Activated B cell treated with CpG ODN at 0.5 μM for 24 hours (primary cell): ENCODE data around the gene F2R. TPM values are rescaled to one million over a fixed set of nuclear protein-coding genes. Genes with fewer than 3 reads are reported as not detected.
"Not testable (repeated sequence)": the region's sequence is repeated elsewhere in the genome, so short reads cannot be mapped to it uniquely, and the experiment has no call there.

Experiments
- ATAC-seq: fragments of 200-7000 bp; cut with Tn5 transposase; one replicate; pipeline ENCODE4 v1.10.0; 2021; ENCODE audit warnings: low read depth, mild to moderate bottlenecking, moderate library complexity
- CTCF ChIA-PET: fragments of 350-600 bp; sonication (Branson Sonifier 250); formaldehyde crosslinking; loops from one replicate; lab custom pipeline; 2021; ENCODE audit warnings: antibody characterized with exemption; lab: Charles Lee
- POLR2A ChIA-PET: fragments of 350-600 bp; sonication (Branson Sonifier 250); formaldehyde crosslinking; loops from one replicate; lab custom pipeline; 2021; ENCODE audit warnings: antibody characterized with exemption; lab: Charles Lee
- DNase-seq: peaks from one replicate; pipeline ENCODE4 v3.0.0; 2022
- H3K27ac Mint-ChIP-seq: one replicate; pipeline ENCODE4 v1.8.0; 2020; ENCODE audit warnings: mixed read lengths
- H3K27me3 Mint-ChIP-seq: one replicate; pipeline ENCODE4 v1.8.0; 2021; ENCODE audit warnings: mixed read lengths
- H3K36me3 Mint-ChIP-seq: one replicate; pipeline ENCODE4 v1.8.0; 2021; ENCODE audit warnings: low read depth, mixed read lengths
- H3K4me1 Mint-ChIP-seq: one replicate; pipeline ENCODE4 v1.8.0; 2021; ENCODE audit warnings: mixed read lengths
- H3K4me3 Mint-ChIP-seq: one replicate; pipeline ENCODE4 v1.8.0; 2020; ENCODE audit warnings: mild to moderate bottlenecking, mixed read lengths
- H3K9me3 Mint-ChIP-seq: one replicate; pipeline ENCODE4 v1.8.0; 2020; ENCODE audit warnings: mixed read lengths
- CTCF ChIP-seq: fragments of 200-600 bp; IDR thresholded peaks from one replicate; pipeline ENCODE4 v1.8.0; 2022; ENCODE audit warnings: antibody characterized with exemption, mild to moderate bottlenecking
- intact Hi-C: fragments of 100-400 bp; cut with micrococcal nuclease; formaldehyde crosslinking; loops from one replicate; pipeline ENCODE4 v1.15.1; 2024
- total RNA-seq: library from RNA; stranded (reverse); gene quantifications from 2 replicates; pipeline ENCODE4 v1.2.3, GENCODE V29; 2022

Gene F2R
- total RNA-seq, 1 donor from 2014 or later = 0.18 TPM

DNA sequence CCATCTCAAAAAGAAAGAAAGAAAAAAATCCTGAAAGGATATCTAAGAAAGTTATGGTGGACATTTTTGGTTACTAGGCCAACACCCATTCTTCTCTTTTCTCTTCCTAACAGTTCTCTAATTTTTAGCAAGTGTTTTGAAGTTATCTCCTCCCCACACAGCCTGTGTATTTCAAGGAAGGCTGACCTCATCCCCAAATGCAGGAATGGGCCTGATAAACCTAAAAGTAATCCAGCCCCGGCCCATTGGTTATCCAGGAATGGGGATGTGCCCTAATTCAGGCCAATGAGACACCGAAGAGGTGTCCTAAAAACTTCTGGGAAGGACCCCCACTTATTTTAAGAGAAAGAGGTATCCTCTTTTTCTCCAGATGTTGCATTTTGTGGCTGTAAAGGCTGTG is 46.6 kb downstream of the F2R start:
- peaks cover 5% of the 10 kb centered on the region for H3K27me3 Mint-ChIP-seq
- ChIA-PET CTCF (no interaction called here), POLR2A (no interaction called here)
- H3K36me3 Mint-ChIP-seq = no peaks in the 10 kb centered on the region
- intact Hi-C loops = no loop called here
- no peak for TF ChIP-seq CTCF
- DNase-seq = no peak
- H3K9me3 Mint-ChIP-seq = no peaks in the 10 kb centered on the region
- no peak for ATAC-seq
- H3K27ac Mint-ChIP-seq = no peak overlapping the region
- H3K4me3 Mint-ChIP-seq = no peak overlapping the region
- H3K4me1 Mint-ChIP-seq = no peaks in the 10 kb centered on the region

DNA sequence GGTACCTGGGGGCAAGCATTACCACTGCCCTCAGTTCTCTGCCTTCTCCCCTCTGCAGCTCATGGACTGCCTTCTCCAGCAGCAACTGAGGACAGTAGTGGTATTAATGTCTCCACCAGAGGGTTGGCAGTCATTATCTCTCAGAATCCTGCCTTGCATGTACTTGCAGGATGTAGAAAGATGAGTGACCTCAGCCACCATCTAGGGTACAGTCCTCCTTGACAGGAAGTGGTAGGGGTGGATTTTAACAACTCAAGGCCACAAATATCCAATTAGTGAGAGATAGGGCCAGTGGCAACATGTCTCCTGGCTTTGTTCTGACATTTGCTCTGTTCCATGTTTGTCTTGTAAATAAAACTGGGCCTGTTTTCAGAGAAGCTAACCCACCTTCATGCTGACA is 47.2 kb downstream of the F2R start:
- H3K4me1 Mint-ChIP-seq = no peaks in the 10 kb centered on the region
- CTCF ChIA-PET = no interaction called here
- intact Hi-C loops = no loop called here
- ATAC-seq (no peak), DNase-seq (no peak)
- H3K27me3 Mint-ChIP-seq = peaks cover 5% of the 10 kb centered on the region
- no peak overlapping the region for H3K27ac Mint-ChIP-seq
- no peak for TF ChIP-seq CTCF
- POLR2A ChIA-PET = no interaction called here
- H3K9me3 Mint-ChIP-seq = no peaks in the 10 kb centered on the region
- H3K4me3 Mint-ChIP-seq = no peak overlapping the region
- no peaks in the 10 kb centered on the region for H3K36me3 Mint-ChIP-seq

GRCh38 chr5:76764374-76764773 is 48.4 kb downstream of the F2R start:
- peaks cover 5% of the 10 kb centered on the region for H3K27me3 Mint-ChIP-seq
- CTCF ChIA-PET = interaction anchor here (1.2 kb wide), 1 partner anchor 11 kb away, joined by 5 read pairs; no protein-coding TSS in a partner anchor
- H3K9me3 Mint-ChIP-seq = no peaks in the 10 kb centered on the region
- no peak overlapping the region for H3K4me3 Mint-ChIP-seq
- H3K4me1 Mint-ChIP-seq = no peaks in the 10 kb centered on the region
- intact Hi-C loops = no loop called here
- no peak for ATAC-seq
- H3K36me3 Mint-ChIP-seq = no peaks in the 10 kb centered on the region
- TF ChIP-seq CTCF = no peak
- no peak for DNase-seq
- no peak overlapping the region for H3K27ac Mint-ChIP-seq
- POLR2A ChIA-PET = no interaction called here

GRCh38 chr5:76765249-76765648 is 49.3 kb downstream of the F2R start:
- POLR2A ChIA-PET = no interaction called here
- DNase-seq (no peak), ATAC-seq (no peak)
- TF ChIP-seq CTCF = no peak
- Mint-ChIP-seq H3K4me1 (no peaks in the 10 kb centered on the region), H3K4me3 (no peak overlapping the region), H3K27me3 (peaks cover 5% of the 10 kb centered on the region), H3K27ac (no peak overlapping the region), H3K9me3 (no peaks in the 10 kb centered on the region), H3K36me3 (no peaks in the 10 kb centered on the region)
- CTCF ChIA-PET = interaction anchor here (1.2 kb wide), 1 partner anchor 10 kb away, joined by 5 read pairs; no protein-coding TSS in a partner anchor
- intact Hi-C loops = no loop called here

DNA sequence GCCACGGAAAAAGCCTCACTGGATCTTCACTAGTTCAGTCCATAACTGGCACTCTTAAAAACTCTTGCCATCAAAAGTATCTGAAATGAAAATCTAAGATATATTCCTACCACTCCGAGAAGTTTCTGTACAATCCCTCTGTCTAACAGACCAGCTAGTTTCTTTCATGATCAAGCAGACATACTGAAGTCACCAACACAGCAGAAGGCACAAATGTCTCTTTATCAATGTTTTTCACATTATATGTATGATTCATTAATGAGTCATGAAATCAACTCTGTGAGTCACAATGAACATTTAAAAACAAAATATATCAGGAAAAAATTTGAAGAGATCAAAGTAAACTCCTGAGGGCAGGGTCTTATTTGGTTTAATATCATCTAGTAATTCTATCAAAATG is 50.8 kb downstream of the F2R start:
- H3K9me3 Mint-ChIP-seq = no peaks in the 10 kb centered on the region
- ATAC-seq (no peak), DNase-seq (no peak)
- H3K27me3 Mint-ChIP-seq = peaks cover 5% of the 10 kb centered on the region
- ChIA-PET POLR2A (no interaction called here), CTCF (no interaction called here)
- no peak for TF ChIP-seq CTCF
- no peak overlapping the region for H3K4me3 Mint-ChIP-seq
- H3K27ac Mint-ChIP-seq = no peak overlapping the region
- H3K36me3 Mint-ChIP-seq = no peaks in the 10 kb centered on the region
- intact Hi-C loops = no loop called here
- H3K4me1 Mint-ChIP-seq = no peaks in the 10 kb centered on the region

- ATAC-seq, H3K36me3 Mint-ChIP-seq, CTCF ChIA-PET, DNase-seq, POLR2A ChIA-PET, H3K4me3 Mint-ChIP-seq, H3K9me3 Mint-ChIP-seq, H3K4me1 Mint-ChIP-seq, H3K27ac Mint-ChIP-seq, H3K27me3 Mint-ChIP-seq: not testable (repeated sequence)
- intact Hi-C loops = loop anchor here (10.0 kb wide), 1 partner anchor 366 kb away; the partner anchor contains the start of gene IQGAP2
Measured at GRCh38 chr5:76771041-76771440, 55.1 kb downstream of the F2R start.
